ENCODE results near the gene TTLL10. TPM values are rescaled to one million over a fixed set of nuclear protein-coding genes. Genes with fewer than 3 reads are reported as not detected.

TTLL10 gene
- total and polyA plus RNA-seq, 2 of the 8 experiments (the other 6 are each of a cell fraction or from before 2014, with no cell fraction given) = 1.1 to 1.7 TPM

- ChIA-PET CTCF (ENCODE audit: partially characterized antibody) (interaction anchor here (0.9 to 3.5 kb wide), 2 partner anchors 72 to 210 kb away, joined by 3 to 14 read pairs; no protein-coding TSS in a partner anchor), POLR2A (ENCODE audit: partially characterized antibody) (interaction anchor here (0.7 to 1.0 kb wide), 2 partner anchors 13 to 370 kb away, joined by 3 read pairs; no protein-coding TSS in a partner anchor)
- no peak overlapping the region for H3K4ac ChIP-seq (replicated peaks; ENCODE audit: insufficient read length, low read depth, low read length)
- no peak overlapping the region for H3K14ac ChIP-seq (ENCODE audit: insufficient read length)
- H3K18ac ChIP-seq (ENCODE audit: extremely low read depth, low read length) = no peak overlapping the region
- no peaks in the 10 kb centered on the region for H3K23me2 ChIP-seq (ENCODE audit: low read depth, low read length)
- H2BK120ac ChIP-seq (replicated peaks; ENCODE audit: low read depth, low read length) = no peak overlapping the region
- no peak overlapping the region for H2AK5ac ChIP-seq (ENCODE audit: low read depth, low read length)
- no peak overlapping the region for H4K8ac ChIP-seq (ENCODE audit: extremely low read depth, insufficient read depth, low read length)
- no peak overlapping the region for H2BK5ac ChIP-seq (ENCODE audit: low read depth, low read length)
- H4K20me1 ChIP-seq (replicated peaks in 1 of 2; ENCODE audit: control insufficient read depth in 1 of 2, insufficient read depth in 2 of 2, low read length in 2 of 2) = no peaks in the 10 kb centered on the region
- H3K4me2 ChIP-seq (ENCODE audit: insufficient read depth in 1 of 2, low read depth in 2 of 2, low read length in 2 of 2) = no peak overlapping the region
- H3K36me3 ChIP-seq (ENCODE audit: control insufficient read depth in 2 of 4, insufficient read depth in 4 of 4, low read length in 3 of 4) = no peaks in the 10 kb centered on the region
- no peak overlapping the region for H2BK20ac ChIP-seq (ENCODE audit: low read length)
- no peak overlapping the region for H3K23ac ChIP-seq (ENCODE audit: insufficient read length)
- H3K27me3 ChIP-seq (replicated peaks in 1 of 4; ENCODE audit: control insufficient read depth in 3 of 4, extremely low read depth in 1 of 4, insufficient read depth in 3 of 4, low read length in 3 of 4) = no peaks in the 10 kb centered on the region; a peak in 3 of 7 replicates
- no peak overlapping the region for H4K91ac ChIP-seq (replicated peaks; ENCODE audit: insufficient read length, low read length)
- H3K9me3 ChIP-seq (ENCODE audit: insufficient read depth in 2 of 2, low read depth in 1 of 2, low read length in 1 of 2) = peaks cover 5 to 14% of the 10 kb centered on the region in 2 experiments; a peak in 3 of 4 replicates
- WGBS, 2 experiments (ENCODE audit: extremely low coverage in 1 of 2, insufficient coverage in 1 of 2, insufficient read length in 1 of 2, insufficient replicate concordance in 2 of 2, low coverage in 1 of 2, low lambda C conversion rate in 2 of 2, missing lambda C conversion rate in 1 of 2) = 87% methylated on average over 3 of the region's 3 CpGs; no CpG with 5 or more reads in 1 of the 2 experiments
- no peak overlapping the region for H3K56ac ChIP-seq (replicated peaks; ENCODE audit: insufficient read length, low read depth, low read length)
- no peak overlapping the region for H2BK12ac ChIP-seq (ENCODE audit: low read depth, low read length)
- no peaks in the 10 kb centered on the region; a peak in 1 of 7 replicates for H3K4me1 ChIP-seq (replicated peaks in 1 of 4; ENCODE audit: control insufficient read depth in 3 of 4, insufficient read depth in 4 of 4, low read length in 3 of 4)
- H3K27ac ChIP-seq (ENCODE audit: low read depth, low read length) = no peak overlapping the region
- no peak overlapping the region for H4K5ac ChIP-seq (ENCODE audit: insufficient read length, low read depth, low read length)
- H3K9ac ChIP-seq (replicated peaks in 1 of 4; ENCODE audit: extremely low read depth in 1 of 4, low read depth in 3 of 4, low read length in 3 of 4) = no peak overlapping the region
- FAIRE-seq (no peak), DNase-seq (ENCODE audit: low read depth in 1 of 2, low spot score in 2 of 2) (no peak)
- H2BK15ac ChIP-seq (ENCODE audit: low read length) = no peak overlapping the region
- no peaks in the 10 kb centered on the region for H3K79me2 ChIP-seq (ENCODE audit: control insufficient read depth in 1 of 2, insufficient read depth in 2 of 2, low read length in 2 of 2)
- H2AFZ ChIP-seq (ENCODE audit: low read length) = no peak overlapping the region
- no peaks in the 10 kb centered on the region for H3K79me1 ChIP-seq (ENCODE audit: low read depth, low read length)
- H3K4me3 ChIP-seq (ENCODE audit: extremely low read depth in 1 of 4, insufficient read depth in 2 of 4, low read depth in 3 of 4, low read length in 4 of 4) = no peak overlapping the region
- no peak for TF ChIP-seq BCL11A (IDR thresholded peaks at IDR 0.05; ENCODE audit: low read depth in 2 of 2, low read length in 2 of 2)
- no peak for TF ChIP-seq GABPA (IDR thresholded peaks at IDR 0.05; ENCODE audit: borderline replicate concordance, insufficient read depth, low read length)
- no peak for TF ChIP-seq FOSL1 (IDR thresholded peaks at IDR 0.05; ENCODE audit: insufficient read depth, low read depth, low read length)
- TF ChIP-seq CHD2 (IDR thresholded peaks at IDR 0.05; ENCODE audit: low read length) = no peak
- no peak for TF ChIP-seq TCF12 (IDR thresholded peaks at IDR 0.05; ENCODE audit: low read depth, low read length)
- TF ChIP-seq RAD21 (IDR thresholded peaks at IDR 0.05 in 1 of 2, conservative IDR thresholded peaks at IDR 0.05 in 1 of 2; ENCODE audit: low read depth in 2 of 2, low read length in 2 of 2) = no peak
- no peak for TF ChIP-seq POLR2A (IDR thresholded peaks at IDR 0.05; ENCODE audit: control extremely low read depth in 1 of 2, low read depth in 2 of 2, low read length in 2 of 2)
- no peak for TF ChIP-seq RFX5 (IDR thresholded peaks at IDR 0.05; ENCODE audit: borderline replicate concordance, low read depth, low read length)
- TF ChIP-seq EGR1 (IDR thresholded peaks at IDR 0.05; ENCODE audit: borderline replicate concordance, low read depth, low read length) = no peak
- no peak for TF ChIP-seq TAF7 (optimal IDR thresholded peaks at IDR 0.05; ENCODE audit: borderline replicate concordance, low read depth, low read length)
- TF ChIP-seq TAF1 (IDR thresholded peaks at IDR 0.05; ENCODE audit: low read depth, low read length) = no peak
- no peak for TF ChIP-seq SP2 (IDR thresholded peaks at IDR 0.05; ENCODE audit: low read length)
- no peak for TF ChIP-seq SUZ12 (IDR thresholded peaks at IDR 0.05; ENCODE audit: low read length)
- no peak for TF ChIP-seq MAFK (IDR thresholded peaks at IDR 0.05; ENCODE audit: low read depth, low read length)
- no peak for TF ChIP-seq JUN (IDR thresholded peaks at IDR 0.05; ENCODE audit: low read depth, low read length)
Measured at GRCh38 chr1:1194723-1195122, 21.0 kb downstream of the TTLL10 start.

Measured in H1 (cell line).